AG09319 (cell line): ENCODE measurements around the gene STAG3.

Experiments
- DNase-seq: peaks from one replicate; pipeline ENCODE4 v3.0.0-alpha.2; 2010; ENCODE audit warnings: low read depth; ENCODE audit errors: extremely low read depth
- CTCF ChIP-seq: IDR thresholded peaks from 2 replicates; pipeline ENCODE4 v1.5.1; 2011; ENCODE audit warnings: low read depth, mild to moderate bottlenecking, inconsistent platforms, low read length, moderate library complexity

The STAG3 gene

GRCh38 chr7:100152404-100152803, 25.3 kb upstream of the STAG3 start:
- DNase-seq, result no peak
- no peak for TF ChIP-seq CTCF

- TF ChIP-seq CTCF, result no peak
- DNase-seq, result no peak
These were observed 24.6 kb upstream of the STAG3 start for GRCh38 chr7:100152937-100153666.

- no peak for TF ChIP-seq CTCF
- DNase-seq, result no peak
These were observed 23.8 kb upstream of the STAG3 start for GRCh38 chr7:100153708-100154535.

- DNase-seq, result no peak
- no peak for TF ChIP-seq CTCF
These were observed 22.8 kb upstream of the STAG3 start for GRCh38 chr7:100154651-100155491.

GRCh38 chr7:100155553-100156317, 22.0 kb upstream of the STAG3 start:
- no peak for DNase-seq
- no peak for TF ChIP-seq CTCF

- TF ChIP-seq CTCF, result no peak
- DNase-seq, result no peak
These were observed 21.2 kb upstream of the STAG3 start for GRCh38 chr7:100156331-100157068.
